Uterus (tissue), 2 donors: ENCODE results near the gene XKRX.

Experiments
- CTCF ChIP-seq, 4 experiments: fragments of 200-600 bp in 2 of 4; fragments of 450-650 bp in 2 of 4; sonication (generic) in 2 of 4; IDR thresholded peaks; one replicate each; pipeline ENCODE4 v1.5.1; 2016 to 2019; ENCODE audit warnings: antibody characterized with exemption in 4 of 4, mild to moderate bottlenecking in 2 of 4, moderate library complexity in 1 of 4
- POLR2A ChIP-seq, 2 donors: fragments of 450-650 bp; IDR thresholded peaks; one replicate each; pipeline ENCODE4 v1.6.1; 2016; ENCODE audit warnings: antibody characterized with exemption in 2 of 2, mild to moderate bottlenecking in 1 of 2, moderate library complexity in 1 of 2

GRCh38 chrX:100962811-100963210 lies 34.1 kb upstream of the XKRX start:
- no peak for TF ChIP-seq CTCF (IDR thresholded peaks at IDR 0.05)
- TF ChIP-seq POLR2A (IDR thresholded peaks at IDR 0.05) = no peak
